AG04450 (cell line): Measurements from ENCODE around the gene WIPI1. TPM values are rescaled to one million over a fixed set of nuclear protein-coding genes. Genes with fewer than 3 reads are reported as not detected.

Experiments
- CTCF ChIA-PET: fragments of 300-600, 350-600 bp; formaldehyde crosslinking; extraction: SDS; loops from one replicate; lab custom pipeline; 2022; ENCODE audit warnings: antibody characterized with exemption, inconsistent platforms; lab: Charles Lee
- POLR2A ChIA-PET: fragments of 350-600 bp; formaldehyde crosslinking; extraction: SDS; loops from one replicate; lab custom pipeline; 2021; ENCODE audit warnings: antibody characterized with exemption, inconsistent platforms; lab: Yijun Ruan, JAX
- DNase-seq: peaks from one replicate; pipeline ENCODE4 v3.0.0-alpha.2; 2011; ENCODE audit warnings: low read depth, low spot score
- H3K27ac ChIP-seq: one replicate; pipeline ENCODE4 v1.5.1; 2012; ENCODE audit warnings: low read depth, low read length, control low read depth
- H3K27me3 ChIP-seq: one replicate; pipeline ENCODE4 v1.6.0; 2012; ENCODE audit warnings: low read length; ENCODE audit not compliant: control insufficient read depth, insufficient read depth
- H3K4me3 ChIP-seq: 2 replicates; pipeline ENCODE4 v1.5.1; 2011; ENCODE audit warnings: mild to moderate bottlenecking, low read depth, low read length, control low read depth
- H3K9me3 ChIP-seq: 2 replicates; pipeline ENCODE4 v1.5.1; 2012; ENCODE audit warnings: low read length; ENCODE audit not compliant: control insufficient read depth, insufficient read depth
- polyA plus RNA-seq: library from polyadenylated mRNA; depleted of rRNA; stranded (reverse); fragments of >200 nt; gene quantifications from 2 replicates; pipeline ENCODE4 v1.2.3, GENCODE V29; 2011
- TF ChIP-seq, protein P1 (sequence below): IDR thresholded peaks from 2 replicates; pipeline ENCODE4 v1.5.1; 2011; ENCODE audit warnings: low read depth, low read length, control low read depth, inconsistent platforms

Gene WIPI1
- polyA plus RNA-seq, 1 experiment = 125 TPM

GRCh38 chr17:68458260-68459036 is 1.2 kb upstream of the WIPI1 start:
- Histone ChIP-seq H3K9me3 (no peaks in the 10 kb centered on the region), H3K4me3 (peak overlapping the region; percentile 68), H3K27me3 (peaks cover 17% of the 10 kb centered on the region), H3K27ac (peak overlapping the region; percentile 76)
- TF ChIP-seq, protein P1, sequence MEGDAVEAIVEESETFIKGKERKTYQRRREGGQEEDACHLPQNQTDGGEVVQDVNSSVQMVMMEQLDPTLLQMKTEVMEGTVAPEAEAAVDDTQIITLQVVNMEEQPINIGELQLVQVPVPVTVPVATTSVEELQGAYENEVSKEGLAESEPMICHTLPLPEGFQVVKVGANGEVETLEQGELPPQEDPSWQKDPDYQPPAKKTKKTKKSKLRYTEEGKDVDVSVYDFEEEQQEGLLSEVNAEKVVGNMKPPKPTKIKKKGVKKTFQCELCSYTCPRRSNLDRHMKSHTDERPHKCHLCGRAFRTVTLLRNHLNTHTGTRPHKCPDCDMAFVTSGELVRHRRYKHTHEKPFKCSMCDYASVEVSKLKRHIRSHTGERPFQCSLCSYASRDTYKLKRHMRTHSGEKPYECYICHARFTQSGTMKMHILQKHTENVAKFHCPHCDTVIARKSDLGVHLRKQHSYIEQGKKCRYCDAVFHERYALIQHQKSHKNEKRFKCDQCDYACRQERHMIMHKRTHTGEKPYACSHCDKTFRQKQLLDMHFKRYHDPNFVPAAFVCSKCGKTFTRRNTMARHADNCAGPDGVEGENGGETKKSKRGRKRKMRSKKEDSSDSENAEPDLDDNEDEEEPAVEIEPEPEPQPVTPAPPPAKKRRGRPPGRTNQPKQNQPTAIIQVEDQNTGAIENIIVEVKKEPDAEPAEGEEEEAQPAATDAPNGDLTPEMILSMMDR = no peak
- ChIA-PET POLR2A (interaction anchor here (0.6 to 2.0 kb wide), 7 partner anchors 15 to 423 kb away, joined by 3 to 6 read pairs (median 4); partner anchors contain the start of genes AMZ2 and KPNA2), CTCF (interaction anchor here (0.5 to 5.1 kb wide), 7 partner anchors 8 to 957 kb away, joined by 3 to 28 read pairs (median 16); partner anchors contain the start of gene AMZ2)
- no peak for DNase-seq

GRCh38 chr17:68457539-68458259 is 403 bp upstream of the WIPI1 start:
- H3K27me3 ChIP-seq = peaks cover 16% of the 10 kb centered on the region
- DNase-seq = peak; percentile 94
- CTCF ChIA-PET = interaction anchor here (1.6 to 5.1 kb wide), 5 partner anchors 9 to 285 kb away, joined by 6 to 28 read pairs (median 19); no protein-coding TSS in a partner anchor
- TF ChIP-seq, protein P1 = no peak
- peak overlapping the region; percentile 76 for H3K27ac ChIP-seq
- peak overlapping the region; percentile 68 for H3K4me3 ChIP-seq
- POLR2A ChIA-PET = interaction anchor here (0.7 to 2.0 kb wide), 10 partner anchors 11 to 422 kb away, joined by 3 to 6 read pairs (median 4); partner anchors contain the start of genes AMZ2, KPNA2 and PRKAR1A
- no peaks in the 10 kb centered on the region for H3K9me3 ChIP-seq

DNA sequence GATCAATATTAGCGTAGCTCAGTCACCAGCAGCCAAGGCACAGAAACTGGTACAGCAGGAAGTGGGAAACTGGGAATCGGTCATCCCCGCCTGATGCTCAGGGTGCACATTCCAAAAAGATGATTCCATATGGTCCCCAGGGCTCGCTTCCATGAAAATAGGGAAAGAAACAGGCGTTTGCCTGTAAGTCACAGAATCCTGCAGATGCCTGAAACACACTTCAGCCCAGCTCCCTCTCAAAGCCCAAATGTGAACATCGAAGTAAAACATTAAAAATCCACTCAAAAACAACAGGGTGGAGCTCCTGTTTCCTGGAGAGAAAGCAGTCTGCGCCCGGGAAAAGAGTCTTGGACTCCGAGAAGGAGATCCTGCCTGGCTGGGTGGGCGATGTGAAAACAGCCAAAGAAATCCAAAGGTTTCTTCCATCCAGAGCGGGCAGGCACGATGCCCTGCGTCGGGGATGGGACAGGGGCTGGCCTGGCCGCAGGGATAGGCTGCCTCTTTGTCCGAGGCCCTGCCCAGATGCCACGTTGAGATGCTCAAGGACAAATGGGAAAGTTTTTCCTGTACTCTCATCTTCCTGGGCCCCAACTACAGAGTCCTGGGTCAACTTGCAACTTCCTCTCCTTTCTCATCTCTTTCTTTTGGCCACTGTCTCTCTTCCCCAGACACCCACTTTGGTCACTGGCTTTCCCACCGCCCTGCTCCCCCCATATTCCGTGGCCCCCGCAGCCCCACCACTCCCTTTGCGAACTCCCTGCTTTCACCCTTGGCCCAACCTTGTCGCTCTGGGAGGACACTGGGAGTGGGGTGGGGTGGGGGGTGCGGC is 743 bp downstream of the WIPI1 start:
- peak overlapping the region; percentile 98 for H3K27ac ChIP-seq
- peak; percentile 77 for DNase-seq
- POLR2A ChIA-PET = interaction anchor here (0.7 to 2.0 kb wide), 9 partner anchors 9 to 420 kb away, joined by 3 to 8 read pairs (median 4); partner anchors contain the start of gene AMZ2
- TF ChIP-seq, protein P1 = no peak
- H3K9me3 ChIP-seq = no peaks in the 10 kb centered on the region
- H3K4me3 ChIP-seq = peak overlapping the region; percentile 88
- H3K27me3 ChIP-seq = peaks cover 7% of the 10 kb centered on the region
- CTCF ChIA-PET = interaction anchor here (1.2 to 5.1 kb wide), 5 partner anchors 10 to 256 kb away, joined by 5 to 28 read pairs (median 16); no protein-coding TSS in a partner anchor

GRCh38 chr17:68455901-68456338 is 1.4 kb downstream of the WIPI1 start:
- no peak for DNase-seq
- peak overlapping the region; percentile 98 for H3K27ac ChIP-seq
- ChIA-PET POLR2A (interaction anchor here (1.0 to 2.0 kb wide), 5 partner anchors 11 to 209 kb away, joined by 3 to 8 read pairs (median 3); no protein-coding TSS in a partner anchor), CTCF (interaction anchor here (1.2 to 5.1 kb wide), 4 partner anchors 11 to 256 kb away, joined by 5 to 28 read pairs (median 15); no protein-coding TSS in a partner anchor)
- TF ChIP-seq, protein P1 = no peak
- peaks cover 6% of the 10 kb centered on the region for H3K27me3 ChIP-seq
- no peaks in the 10 kb centered on the region for H3K9me3 ChIP-seq
- peak overlapping the region; percentile 88 for H3K4me3 ChIP-seq
